ENCODE measurements around the gene OTOS.

DNA sequence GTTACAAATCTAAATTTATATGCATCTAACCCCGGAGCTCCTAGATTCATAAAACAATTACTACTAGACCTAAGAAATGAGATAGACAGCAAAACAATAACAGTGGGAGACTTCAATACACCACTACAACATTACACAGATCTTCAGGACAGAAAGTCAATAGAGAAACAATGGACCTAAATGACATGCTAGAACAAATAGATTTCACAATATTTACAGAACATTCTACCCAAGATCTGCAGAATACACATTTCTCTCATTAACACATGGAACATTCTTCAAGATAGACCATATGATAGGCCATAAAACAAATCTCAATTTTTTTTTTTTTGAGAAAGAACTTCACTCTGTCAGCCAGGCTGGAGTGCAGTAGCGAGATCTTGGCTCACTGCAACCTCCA is 42.1 kb downstream of the OTOS start:
- TF ChIP-seq, protein P1, sequence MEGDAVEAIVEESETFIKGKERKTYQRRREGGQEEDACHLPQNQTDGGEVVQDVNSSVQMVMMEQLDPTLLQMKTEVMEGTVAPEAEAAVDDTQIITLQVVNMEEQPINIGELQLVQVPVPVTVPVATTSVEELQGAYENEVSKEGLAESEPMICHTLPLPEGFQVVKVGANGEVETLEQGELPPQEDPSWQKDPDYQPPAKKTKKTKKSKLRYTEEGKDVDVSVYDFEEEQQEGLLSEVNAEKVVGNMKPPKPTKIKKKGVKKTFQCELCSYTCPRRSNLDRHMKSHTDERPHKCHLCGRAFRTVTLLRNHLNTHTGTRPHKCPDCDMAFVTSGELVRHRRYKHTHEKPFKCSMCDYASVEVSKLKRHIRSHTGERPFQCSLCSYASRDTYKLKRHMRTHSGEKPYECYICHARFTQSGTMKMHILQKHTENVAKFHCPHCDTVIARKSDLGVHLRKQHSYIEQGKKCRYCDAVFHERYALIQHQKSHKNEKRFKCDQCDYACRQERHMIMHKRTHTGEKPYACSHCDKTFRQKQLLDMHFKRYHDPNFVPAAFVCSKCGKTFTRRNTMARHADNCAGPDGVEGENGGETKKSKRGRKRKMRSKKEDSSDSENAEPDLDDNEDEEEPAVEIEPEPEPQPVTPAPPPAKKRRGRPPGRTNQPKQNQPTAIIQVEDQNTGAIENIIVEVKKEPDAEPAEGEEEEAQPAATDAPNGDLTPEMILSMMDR (IDR thresholded peaks at IDR 0.05): no peak
- peak; percentile 70 for TF ChIP-seq POLR2AphosphoS5 (IDR thresholded peaks at IDR 0.05)

Measured in prostate gland (tissue), 2 donors.